Right renal pelvis (tissue), 4 donors: ENCODE measurements around the gene ARL15. TPM values are rescaled to one million over a fixed set of nuclear protein-coding genes. Genes with fewer than 3 reads are reported as not detected.

Experiments
- DNase-seq, 4 donors: peaks; one replicate each; pipeline ENCODE4 v3.0.0-alpha.2; 2013; ENCODE audit warnings: low read depth in 4 of 4, low spot score in 3 of 4, missing footprints in 1 of 4
- polyA plus RNA-seq, 4 donors: library from polyadenylated mRNA; unstranded; fragments of 120-200 nt; gene quantifications; one replicate each; pipeline ENCODE4 v1.2.1, GENCODE V29; 2013; ENCODE audit not compliant: insufficient read length in 4 of 4

Gene ARL15
- polyA plus RNA-seq, 4 donors, result 28.3 to 38.5 (median 36.5) TPM

DNA sequence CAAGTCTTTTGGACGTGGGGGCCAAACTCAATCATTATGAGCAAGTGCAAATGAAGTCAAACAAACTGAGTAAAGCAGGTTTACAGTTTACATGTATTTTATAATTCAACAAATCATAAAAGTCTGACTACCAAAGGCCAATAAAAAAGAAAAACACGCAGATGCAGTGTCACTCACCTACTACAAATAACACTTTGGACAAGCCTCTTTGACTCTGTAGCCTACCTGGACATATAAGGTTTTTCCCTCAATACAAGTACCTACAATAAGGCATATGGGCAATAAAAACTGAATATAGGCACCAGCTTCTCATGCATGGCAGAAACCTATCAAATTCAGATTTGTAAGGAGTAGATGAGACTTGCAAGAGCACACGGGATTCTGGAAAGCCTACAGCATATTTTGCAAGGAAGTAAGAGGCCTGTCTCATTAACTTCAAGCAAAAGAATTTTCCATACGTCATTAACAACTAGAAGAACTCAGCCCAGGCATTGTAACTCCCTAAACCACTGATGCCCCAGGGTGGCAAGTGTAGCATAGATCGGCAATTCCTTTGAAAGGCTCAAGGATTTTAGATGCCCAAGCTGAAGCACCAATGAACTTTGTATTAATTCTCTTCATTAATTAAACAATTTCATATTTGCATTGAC is 21.7 kb downstream of the ARL15 start:
- no peak for DNase-seq

DNA sequence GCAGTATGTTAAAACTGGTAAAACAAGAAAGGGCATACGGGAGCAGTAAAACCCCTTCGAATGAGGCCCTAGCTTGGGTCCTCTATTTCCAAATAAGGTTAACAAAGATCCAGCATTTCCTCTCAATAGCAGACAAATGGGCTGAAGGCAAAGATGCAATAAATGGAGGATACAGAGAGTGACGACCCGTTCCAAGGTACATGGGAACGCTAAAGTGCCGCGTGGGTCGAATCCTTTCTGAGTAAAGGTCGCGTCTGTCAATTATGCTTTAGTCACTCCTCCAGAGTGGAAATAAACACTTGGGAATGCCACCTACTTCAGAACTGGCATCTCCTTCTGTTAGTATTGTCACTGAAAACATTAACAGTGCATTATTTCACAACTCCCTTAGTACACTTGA is 24.7 kb downstream of the ARL15 start:
- no peak for DNase-seq

- no peak for DNase-seq
Measured at GRCh38 chr5:54284586-54284985, 25.8 kb downstream of the ARL15 start.

GRCh38 chr5:54282876-54283275 is 27.5 kb downstream of the ARL15 start:
- no peak for DNase-seq

DNA sequence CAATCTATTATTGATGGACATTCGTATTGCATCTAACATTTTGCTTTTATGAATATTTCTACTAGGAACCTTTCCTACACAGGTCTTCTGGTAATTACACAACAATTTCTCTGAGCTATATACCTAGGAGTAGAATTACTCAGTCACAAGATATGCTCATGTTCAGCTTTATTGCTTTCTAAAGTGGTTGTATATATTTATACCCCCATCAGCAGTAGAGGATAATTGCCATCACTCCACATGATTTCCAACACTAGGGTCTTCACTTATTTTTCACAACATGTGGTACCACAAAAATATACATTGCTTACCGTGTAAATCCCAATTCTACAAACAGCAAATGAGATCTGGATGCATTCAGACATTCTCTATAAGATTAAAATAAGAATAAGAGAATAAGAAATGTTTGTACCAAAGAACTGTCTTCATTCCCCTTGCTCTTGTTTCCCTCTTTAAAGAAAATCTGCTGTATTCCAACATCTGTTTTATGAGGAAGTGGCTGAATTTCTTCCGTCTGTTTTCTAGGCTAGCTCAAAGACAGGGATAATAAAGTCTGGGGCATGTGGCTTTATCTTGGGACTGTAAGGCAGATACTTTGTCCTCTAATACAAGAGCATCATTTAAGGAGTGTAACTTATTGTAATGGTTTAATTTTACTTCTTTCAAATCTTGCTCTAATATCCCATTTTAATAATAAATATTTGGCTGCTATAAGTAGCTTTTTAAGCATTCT is 28.2 kb downstream of the ARL15 start:
- DNase-seq, result no peak

GRCh38 chr5:54279960-54280359 is 30.4 kb downstream of the ARL15 start:
- DNase-seq, result no peak

DNA sequence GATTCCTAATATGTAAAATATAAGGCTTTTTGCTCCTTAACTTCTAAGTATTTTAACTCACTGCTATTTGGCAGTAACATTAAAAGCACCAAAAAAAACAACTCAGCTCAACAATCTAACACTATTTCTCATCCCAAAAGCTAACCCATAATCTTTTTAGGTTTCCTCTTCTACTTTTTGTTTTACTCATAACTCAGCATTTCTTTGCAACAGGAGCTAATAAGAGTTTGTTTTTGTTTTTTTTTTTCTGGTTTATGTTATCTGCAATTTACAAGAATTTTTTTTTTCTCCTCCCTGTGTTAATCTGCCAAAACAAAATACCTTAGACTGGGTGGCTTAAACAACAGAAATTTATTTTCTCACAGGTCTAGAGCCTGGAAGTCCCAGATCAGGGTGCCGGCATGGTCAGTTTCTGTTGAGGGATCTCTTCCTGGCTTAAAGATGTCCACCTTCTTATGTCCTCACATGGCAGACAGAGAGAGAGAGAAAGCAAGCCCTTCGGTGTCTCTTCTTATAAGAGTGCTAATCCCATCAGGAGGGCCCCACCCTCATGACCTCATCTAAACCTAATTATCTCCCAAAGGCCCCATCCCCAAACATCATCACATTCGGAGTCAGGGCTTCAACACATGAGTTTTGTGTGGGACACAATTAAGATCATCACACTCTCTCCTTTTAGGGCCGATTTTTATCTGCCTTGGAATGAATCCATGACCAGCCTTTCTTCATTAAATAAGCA is 31.2 kb downstream of the ARL15 start:
- no peak for DNase-seq

DNA sequence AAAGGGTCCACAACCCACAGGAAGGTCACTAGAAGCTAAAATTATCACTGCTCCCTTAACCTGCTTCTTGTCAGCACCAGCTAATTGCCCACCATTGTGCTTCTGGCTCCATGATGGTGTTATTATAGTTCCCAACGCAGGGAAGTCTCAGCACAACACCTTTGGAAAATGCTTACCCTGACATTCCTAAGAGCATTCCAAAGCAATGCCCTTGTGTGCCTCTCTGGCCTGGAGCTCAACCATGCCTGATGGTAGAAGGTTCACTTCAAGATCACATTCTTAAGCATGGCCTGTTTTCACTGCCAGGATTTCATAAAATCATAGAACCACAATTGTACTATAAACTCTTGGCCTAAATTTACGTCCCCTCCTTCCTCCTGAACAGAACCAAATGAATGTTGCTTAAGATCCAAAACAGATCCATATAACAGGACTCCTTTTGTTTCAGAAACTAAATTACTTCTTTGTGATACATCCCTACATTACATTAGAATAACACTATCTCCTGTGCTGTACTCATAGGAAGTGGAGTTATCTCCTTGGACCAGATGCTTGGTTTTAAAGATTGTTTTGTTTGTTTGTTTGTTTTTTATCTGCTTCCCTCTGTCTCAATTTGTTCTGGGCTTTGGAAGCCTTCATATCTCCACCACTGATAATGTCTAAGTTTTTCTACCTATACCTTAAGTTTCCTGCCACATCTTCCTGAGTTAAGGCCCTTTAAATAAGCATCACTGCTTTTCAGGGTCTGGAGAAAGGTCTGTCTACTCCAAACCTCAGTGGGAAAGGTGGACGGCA is 32.1 kb downstream of the ARL15 start:
- no peak for DNase-seq

DNA sequence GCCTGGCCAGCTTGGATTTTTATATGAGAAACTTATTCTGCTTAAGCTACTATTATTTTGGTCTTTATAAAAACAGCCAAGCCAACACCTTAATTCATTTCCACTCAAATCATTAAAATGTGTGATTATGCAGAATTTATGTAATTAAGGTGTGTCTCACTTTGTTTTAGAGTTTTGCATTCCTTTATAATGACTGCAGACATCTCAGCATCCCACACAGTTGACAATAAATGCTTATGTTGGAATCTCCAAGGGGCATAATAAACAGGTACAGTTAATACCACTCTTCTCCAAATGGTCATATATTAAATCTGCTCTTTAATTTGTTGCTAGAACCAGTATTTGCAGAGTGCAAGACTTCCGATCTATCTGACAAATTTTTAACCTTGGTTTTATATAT is 34.3 kb downstream of the ARL15 start:
- no peak for DNase-seq

DNA sequence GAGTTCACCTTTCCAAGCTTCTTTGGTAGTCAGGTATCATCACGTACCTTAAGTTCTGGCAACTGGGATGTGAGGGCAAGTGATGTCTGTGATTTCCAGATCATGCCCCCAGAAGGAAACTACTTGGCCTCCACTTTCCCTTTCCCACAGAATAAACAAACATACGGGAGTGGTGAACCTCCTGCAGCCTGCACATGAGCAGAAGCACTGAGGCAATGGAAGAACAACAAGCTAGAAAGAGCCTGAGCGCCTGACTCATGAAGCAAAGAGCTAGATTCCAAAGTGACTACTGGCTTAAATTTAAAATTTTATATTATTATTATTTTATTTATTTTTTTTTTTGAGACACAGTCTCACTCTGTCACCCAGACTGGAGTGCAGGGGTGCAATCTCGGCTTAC is 35.0 kb downstream of the ARL15 start:
- no peak for DNase-seq

DNA sequence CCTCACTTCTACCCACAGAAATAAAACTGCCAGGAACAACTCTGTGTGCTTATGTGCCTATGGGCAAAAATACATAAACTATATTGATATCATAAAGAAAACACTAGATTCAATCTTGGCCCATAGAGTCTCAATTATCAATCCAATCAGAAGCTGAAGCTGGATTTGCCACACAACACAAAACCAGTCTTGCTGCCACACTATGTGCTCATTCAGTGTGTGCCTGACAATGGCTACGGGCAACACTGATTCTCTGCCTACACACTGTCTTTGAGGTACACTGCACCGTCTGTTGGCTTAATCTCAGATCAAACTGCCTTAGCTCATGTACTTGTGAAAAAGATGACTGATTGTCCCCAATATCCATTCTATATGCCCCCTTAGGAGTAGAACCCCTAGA is 35.4 kb downstream of the ARL15 start:
- no peak for DNase-seq

DNA sequence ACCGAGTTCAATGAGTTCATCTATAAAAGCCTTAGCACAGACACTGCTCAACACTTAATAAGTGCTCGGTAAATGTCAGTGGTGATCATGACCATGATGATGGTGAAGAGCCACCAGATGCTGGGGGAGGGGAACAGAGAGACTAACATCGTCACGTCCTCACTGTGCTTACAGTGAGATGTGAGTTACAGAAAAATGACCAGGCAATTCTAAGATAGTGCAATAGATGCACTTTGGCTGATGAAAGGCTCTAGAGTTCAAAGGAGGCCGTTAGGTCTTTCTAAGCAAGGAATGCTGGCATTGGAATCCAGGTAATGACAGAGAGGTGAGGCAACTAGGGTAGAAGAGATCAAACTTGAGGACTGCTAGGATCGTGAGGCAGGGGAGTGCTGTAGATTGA is 36.7 kb downstream of the ARL15 start:
- no peak for DNase-seq

GRCh38 chr5:54272746-54273145 is 37.6 kb downstream of the ARL15 start:
- no peak for DNase-seq

- DNase-seq, result no peak
Measured at GRCh38 chr5:54270326-54270725, 40.0 kb downstream of the ARL15 start.

DNA sequence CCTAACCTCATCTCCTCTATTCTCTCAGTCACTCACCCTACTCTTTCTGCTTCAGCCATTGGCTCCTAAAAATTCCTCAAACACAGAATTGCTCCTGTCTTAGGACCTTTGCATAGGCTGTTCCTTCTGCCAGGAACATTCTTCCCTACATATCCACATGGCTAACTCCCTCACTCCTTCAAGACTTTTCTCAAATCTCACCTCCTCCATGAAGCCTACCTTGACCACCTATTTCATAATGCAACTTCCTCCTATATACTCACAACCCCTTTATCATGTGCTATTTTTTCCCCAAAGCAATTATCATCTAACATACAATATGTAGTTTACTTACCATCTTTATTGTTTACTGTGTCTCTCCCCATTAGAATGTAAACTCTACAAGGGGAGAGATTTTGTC is 45.8 kb downstream of the ARL15 start:
- DNase-seq, result no peak

DNA sequence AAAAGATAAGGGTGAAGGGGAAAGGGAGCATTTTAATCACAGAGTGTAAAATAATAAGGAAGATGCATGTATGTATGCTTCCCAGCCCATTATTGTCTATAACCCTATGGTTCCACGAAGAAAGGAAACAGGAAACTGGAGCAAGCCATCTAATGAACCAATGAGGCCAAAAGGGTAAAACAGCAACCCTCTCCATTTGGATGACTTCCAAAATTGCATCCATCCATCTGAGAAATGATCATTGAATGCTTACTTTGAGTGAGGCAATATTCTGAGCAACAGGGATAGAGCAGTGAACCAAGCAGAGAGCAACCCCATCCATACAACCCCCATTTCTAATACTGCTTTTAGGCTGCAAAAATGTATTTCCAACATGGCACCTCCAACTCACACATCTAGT is 46.9 kb downstream of the ARL15 start:
- DNase-seq, result no peak

DNA sequence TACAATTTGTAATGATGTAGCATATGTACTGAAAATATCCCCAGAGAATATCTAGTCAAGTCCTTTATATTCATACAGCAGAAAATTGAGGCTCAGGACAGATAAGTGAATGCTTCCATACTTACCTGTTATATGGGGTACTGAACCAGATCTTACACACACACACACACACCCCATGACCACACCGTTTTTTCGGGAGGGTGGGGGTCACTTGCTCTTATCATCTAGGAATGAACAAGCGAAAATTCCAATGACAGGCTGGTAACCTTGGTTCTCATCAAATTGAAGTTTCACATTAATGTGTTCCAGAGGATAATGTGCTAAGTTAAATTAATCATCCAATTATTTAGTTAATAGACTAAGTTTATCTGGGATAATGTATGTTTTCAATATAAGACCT is 48.8 kb downstream of the ARL15 start:
- DNase-seq, result no peak

DNA sequence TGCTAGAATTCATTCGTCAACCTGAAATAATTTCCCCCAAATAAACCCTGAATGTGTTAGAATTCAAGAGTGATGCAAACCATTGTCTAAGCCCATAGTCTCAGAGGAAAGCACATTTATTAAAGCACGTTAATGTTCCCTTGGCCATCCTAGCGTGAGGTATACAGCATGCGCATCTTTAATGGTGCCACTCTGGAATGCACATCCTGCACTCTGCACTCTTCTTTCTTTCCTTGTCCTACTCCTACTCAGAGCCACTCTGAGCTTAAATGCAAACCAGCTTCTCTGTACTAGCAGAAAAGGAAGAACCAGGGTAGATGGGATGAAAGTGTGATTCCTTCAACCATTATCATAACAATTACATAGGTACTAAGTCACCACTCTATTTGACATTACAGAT is 50.4 kb downstream of the ARL15 start:
- no peak for DNase-seq

DNA sequence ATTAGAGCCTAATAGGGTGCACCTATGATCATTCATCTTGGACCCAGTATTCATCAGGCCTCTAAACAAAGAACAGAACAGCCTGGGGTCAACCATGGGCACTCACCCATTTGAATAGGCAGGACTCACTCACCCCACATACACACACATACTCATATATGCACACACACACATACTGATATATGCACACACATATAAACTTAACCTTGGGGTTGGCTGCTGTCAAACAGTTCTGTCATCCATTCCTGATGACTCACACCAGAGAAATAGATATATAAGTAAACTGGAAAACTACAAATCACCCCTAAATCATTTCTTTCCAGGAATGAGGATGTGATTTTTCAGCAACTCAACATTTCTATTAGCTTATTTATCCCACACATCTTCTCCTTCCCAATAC is 51.3 kb downstream of the ARL15 start:
- DNase-seq, result no peak

- DNase-seq, result no peak
Measured at GRCh38 chr5:54257366-54258118, 52.8 kb downstream of the ARL15 start.
